Measurements from ENCODE around the gene PIP5K1C. TPM values are rescaled to one million over a fixed set of nuclear protein-coding genes. Genes with fewer than 3 reads are reported as not detected.

Gene PIP5K1C
- total RNA-seq, 1 donor from 2014 or later: 43.6 TPM

DNA sequence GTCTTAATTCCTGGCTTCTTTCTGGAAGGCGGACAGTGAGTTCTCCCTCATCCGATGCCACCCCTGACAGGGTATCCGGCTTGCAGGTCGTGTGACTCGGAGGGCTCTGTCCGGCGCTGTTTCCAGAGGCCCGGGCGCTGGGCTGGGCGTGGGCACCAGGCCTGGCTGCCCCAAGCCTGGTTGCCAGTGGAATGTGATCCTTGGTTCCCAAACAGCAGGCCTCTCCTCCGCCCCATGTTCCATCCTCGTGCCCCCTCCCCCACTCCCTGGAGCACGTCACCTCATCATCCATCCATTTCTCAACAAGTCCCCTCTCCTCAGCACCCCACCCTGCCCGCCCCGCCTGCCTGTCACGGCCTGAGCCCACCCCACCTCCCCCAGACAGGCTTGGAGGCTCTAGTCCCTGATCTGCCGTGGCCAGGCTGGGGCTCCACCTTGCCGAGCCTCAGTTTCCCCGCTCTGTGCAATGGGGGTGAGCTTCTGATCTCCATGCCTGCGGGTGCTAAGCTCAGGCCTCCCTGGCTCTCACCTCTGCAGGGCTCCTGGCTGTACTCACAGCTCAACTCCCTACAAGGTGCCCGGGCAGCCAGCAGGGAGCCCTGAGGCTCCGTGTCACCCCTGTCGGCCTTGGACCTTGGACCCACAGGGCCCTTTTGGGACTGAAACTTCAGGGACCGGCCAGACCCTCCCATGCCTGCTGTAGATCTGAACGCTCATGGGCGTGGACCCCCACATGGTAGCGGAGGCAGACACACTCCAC lies 95.9 kb downstream of the PIP5K1C start:
- DNase-seq (no peak), ATAC-seq (no peak)
- Histone ChIP-seq H3K36me3 (no peaks in the 10 kb centered on the region), H3K4me1 (peaks cover 43% of the 10 kb centered on the region), H3K27me3 (ENCODE audit: low read depth) (peaks cover 15% of the 10 kb centered on the region), H3K9me3 (no peaks in the 10 kb centered on the region), H3K4me3 (peak overlapping the region; percentile 11), H3K27ac (peak overlapping the region; percentile 49)
- TF ChIP-seq, protein P1, sequence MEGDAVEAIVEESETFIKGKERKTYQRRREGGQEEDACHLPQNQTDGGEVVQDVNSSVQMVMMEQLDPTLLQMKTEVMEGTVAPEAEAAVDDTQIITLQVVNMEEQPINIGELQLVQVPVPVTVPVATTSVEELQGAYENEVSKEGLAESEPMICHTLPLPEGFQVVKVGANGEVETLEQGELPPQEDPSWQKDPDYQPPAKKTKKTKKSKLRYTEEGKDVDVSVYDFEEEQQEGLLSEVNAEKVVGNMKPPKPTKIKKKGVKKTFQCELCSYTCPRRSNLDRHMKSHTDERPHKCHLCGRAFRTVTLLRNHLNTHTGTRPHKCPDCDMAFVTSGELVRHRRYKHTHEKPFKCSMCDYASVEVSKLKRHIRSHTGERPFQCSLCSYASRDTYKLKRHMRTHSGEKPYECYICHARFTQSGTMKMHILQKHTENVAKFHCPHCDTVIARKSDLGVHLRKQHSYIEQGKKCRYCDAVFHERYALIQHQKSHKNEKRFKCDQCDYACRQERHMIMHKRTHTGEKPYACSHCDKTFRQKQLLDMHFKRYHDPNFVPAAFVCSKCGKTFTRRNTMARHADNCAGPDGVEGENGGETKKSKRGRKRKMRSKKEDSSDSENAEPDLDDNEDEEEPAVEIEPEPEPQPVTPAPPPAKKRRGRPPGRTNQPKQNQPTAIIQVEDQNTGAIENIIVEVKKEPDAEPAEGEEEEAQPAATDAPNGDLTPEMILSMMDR (IDR thresholded peaks at IDR 0.05): no peak
- intact Hi-C loops (cut with DNase I): no loop called here

GRCh38 chr19:3603121-3603811 lies 97.0 kb downstream of the PIP5K1C start:
- Histone ChIP-seq H3K27me3 (ENCODE audit: low read depth) (peaks cover 15% of the 10 kb centered on the region), H3K4me3 (no peak overlapping the region), H3K9me3 (no peaks in the 10 kb centered on the region), H3K27ac (peak overlapping the region; percentile 49), H3K36me3 (no peaks in the 10 kb centered on the region), H3K4me1 (peaks cover 33% of the 10 kb centered on the region)
- no peak for DNase-seq
- no peak for ATAC-seq
- intact Hi-C loops (cut with DNase I): no loop called here
- TF ChIP-seq, protein P1 (IDR thresholded peaks at IDR 0.05): no peak

DNA sequence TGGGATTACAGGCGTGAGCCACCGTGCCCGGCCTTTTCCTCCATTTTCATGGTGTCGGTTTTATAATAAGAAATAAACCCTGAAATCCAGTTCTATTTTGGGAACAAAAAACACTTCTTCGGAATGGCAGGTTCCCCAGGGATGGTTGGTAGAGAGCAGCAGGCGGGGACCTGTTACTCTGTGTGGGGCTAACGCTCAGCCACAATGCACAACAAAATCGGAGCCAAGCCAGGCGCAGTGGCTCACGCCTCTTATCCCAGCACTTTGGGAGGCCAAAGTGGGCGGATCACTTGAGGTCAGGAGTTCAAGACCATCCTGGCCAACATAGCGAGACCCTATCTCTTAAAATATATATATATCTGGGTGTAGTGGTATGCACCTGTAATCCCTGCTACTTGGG lies 99.2 kb downstream of the PIP5K1C start:
- TF ChIP-seq, protein P1 (IDR thresholded peaks at IDR 0.05): no peak
- Histone ChIP-seq H3K27me3 (ENCODE audit: low read depth) (peaks cover 6% of the 10 kb centered on the region), H3K4me3 (no peak overlapping the region), H3K36me3 (no peaks in the 10 kb centered on the region), H3K9me3 (no peaks in the 10 kb centered on the region), H3K27ac (no peak overlapping the region), H3K4me1 (peaks cover 11% of the 10 kb centered on the region)
- ATAC-seq (no peak), DNase-seq (no peak)
- intact Hi-C loops (cut with DNase I): no loop called here

- Histone ChIP-seq H3K9me3 (no peaks in the 10 kb centered on the region), H3K27me3 (ENCODE audit: low read depth) (peaks cover 3% of the 10 kb centered on the region), H3K4me3 (no peak overlapping the region), H3K36me3 (no peaks in the 10 kb centered on the region), H3K4me1 (peaks cover 5% of the 10 kb centered on the region), H3K27ac (no peak overlapping the region)
- no peak for DNase-seq
- peak in 1 of 2 donors; percentile 13 for ATAC-seq
- TF ChIP-seq, protein P1 (IDR thresholded peaks at IDR 0.05): no peak
- intact Hi-C loops (cut with DNase I): no loop called here
Observed at GRCh38 chr19:3599776-3600187, 100.5 kb downstream of the PIP5K1C start.

DNA sequence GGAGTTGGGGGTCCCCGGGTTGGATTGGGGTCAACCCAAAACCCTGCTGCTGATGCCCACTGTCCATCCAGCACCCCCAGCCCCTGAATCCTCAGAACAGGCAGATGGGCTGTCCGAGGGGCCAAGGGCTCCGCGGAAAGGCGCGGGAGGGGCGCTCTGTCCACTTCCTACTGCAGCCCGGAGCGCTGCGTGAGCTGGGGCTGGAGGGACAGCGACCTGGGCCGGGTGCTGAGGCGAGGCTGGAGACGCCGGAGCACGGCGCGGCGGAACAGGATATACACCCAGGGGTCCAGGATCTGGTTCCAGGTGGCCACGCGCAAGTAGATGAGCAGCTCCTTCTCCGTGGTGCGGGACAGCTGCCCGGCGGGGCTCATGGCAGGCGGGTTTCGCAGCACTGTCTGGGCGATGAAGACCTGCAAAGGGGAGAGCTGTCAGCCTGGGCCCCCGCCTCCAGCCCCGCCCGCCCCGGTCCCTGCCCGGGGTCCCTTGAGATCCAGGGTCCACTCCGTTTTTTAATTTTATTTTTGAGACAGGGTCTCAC lies 104.7 kb downstream of the PIP5K1C start:
- H3K27ac ChIP-seq: no peak overlapping the region
- H3K9me3 ChIP-seq: no peaks in the 10 kb centered on the region
- H3K27me3 ChIP-seq (ENCODE audit: low read depth): no peaks in the 10 kb centered on the region
- DNase-seq (no peak), ATAC-seq (no peak)
- no peaks in the 10 kb centered on the region for H3K36me3 ChIP-seq
- no peak overlapping the region for H3K4me3 ChIP-seq
- TF ChIP-seq, protein P1 (IDR thresholded peaks at IDR 0.05): no peak
- intact Hi-C loops (cut with DNase I): no loop called here
- no peaks in the 10 kb centered on the region for H3K4me1 ChIP-seq
